CD4-positive, alpha-beta T cell (primary cell): ENCODE measurements around the gene ZNF581. TPM values are rescaled to one million over a fixed set of nuclear protein-coding genes. Genes with fewer than 3 reads are reported as not detected.

Experiments
- ATAC-seq: fragments of 200-7000 bp; cut with Tn5 transposase; one replicate; pipeline ENCODE4 v1.10.0; 2022; ENCODE audit warnings: mild to moderate bottlenecking; ENCODE audit not compliant: poor library complexity
- CTCF ChIA-PET: fragments of 350-600 bp; sonication (Branson Sonifier 250); formaldehyde crosslinking; loops from one replicate; lab custom pipeline; 2021; ENCODE audit warnings: antibody characterized with exemption, inconsistent platforms; lab: Charles Lee
- POLR2A ChIA-PET: fragments of 350-600 bp; sonication (Branson Sonifier 250); formaldehyde crosslinking; loops from one replicate; lab custom pipeline; 2021; ENCODE audit warnings: antibody characterized with exemption, inconsistent platforms; lab: Charles Lee
- DNase-seq, 14 experiments: peaks; one replicate each; pipeline ENCODE4 v3.0.0-alpha.2; 2013 to 2020; ENCODE audit warnings: mixed read lengths in 2 of 14
- H3K27ac ChIP-seq, 2 donors: one replicate each; pipeline versions ENCODE4 v1.5.1 to v1.7.0; 2013; ENCODE audit warnings: low read length in 2 of 2, low read depth in 1 of 2, mild to moderate bottlenecking in 1 of 2
- H3K27me3 ChIP-seq, 2 experiments: 1 replicate in 1 of 2; 2 replicates in 1 of 2; pipeline versions ENCODE4 v1.6.1 to v1.7.0; 2013; ENCODE audit warnings: low read length in 2 of 2, control low read depth in 1 of 2, mild to moderate bottlenecking in 1 of 2, moderate library complexity in 1 of 2; ENCODE audit not compliant: insufficient read depth in 2 of 2, control insufficient read depth in 1 of 2
- H3K36me3 ChIP-seq: one replicate; pipeline ENCODE4 v1.6.1; 2013; ENCODE audit warnings: low read length, control low read depth; ENCODE audit not compliant: insufficient read depth
- H3K4me1 ChIP-seq: one replicate; pipeline ENCODE4 v1.6.1; 2013; ENCODE audit warnings: low read length, control low read depth; ENCODE audit not compliant: insufficient read depth
- H3K4me3 ChIP-seq: one replicate; pipeline ENCODE4 v1.5.1; 2013; ENCODE audit warnings: mild to moderate bottlenecking, low read length, moderate library complexity
- H3K9me3 ChIP-seq, 2 experiments: 1 replicate in 1 of 2; 2 replicates in 1 of 2; pipeline versions ENCODE4 v1.6.1 to v1.7.0; 2013; ENCODE audit warnings: low read length in 2 of 2, mild to moderate bottlenecking in 2 of 2, control low read depth in 1 of 2, moderate library complexity in 1 of 2; ENCODE audit not compliant: control insufficient read depth in 1 of 2, insufficient read depth in 1 of 2
- H3K27ac Mint-ChIP-seq: one replicate; pipeline ENCODE4 v1.8.0; 2020; ENCODE audit warnings: mixed read lengths
- H3K27me3 Mint-ChIP-seq: one replicate; pipeline ENCODE4 v1.8.0; 2021; ENCODE audit warnings: mixed read lengths
- H3K36me3 Mint-ChIP-seq: one replicate; pipeline ENCODE4 v1.8.0; 2021; ENCODE audit warnings: low read depth, mixed read lengths
- H3K4me1 Mint-ChIP-seq: one replicate; pipeline ENCODE4 v1.8.0; 2021; ENCODE audit warnings: low read depth, mixed read lengths
- H3K4me3 Mint-ChIP-seq: one replicate; pipeline ENCODE4 v1.8.0; 2020; ENCODE audit warnings: mild to moderate bottlenecking, mixed read lengths
- H3K9me3 Mint-ChIP-seq: one replicate; pipeline ENCODE4 v1.8.0; 2020; ENCODE audit warnings: mixed read lengths
- CTCF ChIP-seq: fragments of 200-600 bp; IDR thresholded peaks from one replicate; pipeline ENCODE4 v1.8.0; 2022; ENCODE audit warnings: antibody characterized with exemption, mild to moderate bottlenecking
- intact Hi-C, 2 experiments: fragments of 100-400 bp; cut with DNase I in 1 of 2; cut with micrococcal nuclease in 1 of 2; formaldehyde crosslinking; loops; one replicate each; pipeline versions ENCODE4 v1.15.1 to v1.9.0; 2023 to 2025; cut with DNase I, micrococcal nuclease
- total RNA-seq, 174 experiments: library from RNA in 2 of 174; stranded (reverse) in 2 of 174; gene quantifications; one replicate each; pipeline ENCODE4 v1.2.3 and lab custom pipeline; 2021 to 2026

ZNF581 gene
- total RNA-seq, 2 experiments from 2014 or later = 23.1 to 24.7 TPM

- DNase-seq (peak in 1 of 14 experiments; percentile 46), ATAC-seq (no peak)
- Mint-ChIP-seq H3K27ac (peak overlapping the region; percentile 36), H3K9me3 (no peaks in the 10 kb centered on the region), H3K27me3 (no peaks in the 10 kb centered on the region), H3K36me3 (peaks cover 21% of the 10 kb centered on the region), H3K4me3 (peak overlapping the region; percentile 84), H3K4me1 (peaks cover 26% of the 10 kb centered on the region)
- intact Hi-C loops = loop anchor here in 1 of 2 experiments (10.0 kb wide), 1 partner anchor 1456 kb away; the partner anchor contains the start of gene TSEN34
- Histone ChIP-seq H3K4me3 (no peak overlapping the region), H3K9me3 (no peaks in the 10 kb centered on the region), H3K4me1 (peaks cover 32% of the 10 kb centered on the region), H3K27ac (no peak overlapping the region), H3K36me3 (peaks cover under 1% of the 10 kb centered on the region), H3K27me3 (no peaks in the 10 kb centered on the region)
- ChIA-PET POLR2A (no interaction called here), CTCF (no interaction called here)
- no peak for TF ChIP-seq CTCF
Measured at GRCh38 chr19:55650602-55651230, 7.3 kb downstream of the ZNF581 start.

- TF ChIP-seq CTCF = no peak
- H3K27me3 ChIP-seq = no peaks in the 10 kb centered on the region
- Mint-ChIP-seq H3K4me3 (peak overlapping the region; percentile 71), H3K4me1 (peaks cover 31% of the 10 kb centered on the region), H3K27me3 (no peaks in the 10 kb centered on the region), H3K27ac (peak overlapping the region; percentile 36), H3K9me3 (no peaks in the 10 kb centered on the region), H3K36me3 (peaks cover 26% of the 10 kb centered on the region)
- peaks cover 37% of the 10 kb centered on the region for H3K4me1 ChIP-seq
- POLR2A ChIA-PET = no interaction called here
- no peaks in the 10 kb centered on the region for H3K9me3 ChIP-seq
- DNase-seq (no peak), ATAC-seq (no peak)
- intact Hi-C loops = loop anchor here in 1 of 2 experiments (10.0 kb wide), 1 partner anchor 1456 kb away; the partner anchor contains the start of gene TSEN34
- no peak overlapping the region for H3K27ac ChIP-seq
- no peak overlapping the region for H3K4me3 ChIP-seq
- CTCF ChIA-PET = no interaction called here
- peaks cover under 1% of the 10 kb centered on the region for H3K36me3 ChIP-seq
Measured at GRCh38 chr19:55651236-55651635, 7.8 kb downstream of the ZNF581 start.

GRCh38 chr19:55652311-55653128, 9.1 kb downstream of the ZNF581 start:
- Histone ChIP-seq H3K4me1 (peaks cover 43% of the 10 kb centered on the region), H3K27ac (no peak overlapping the region), H3K27me3 (no peaks in the 10 kb centered on the region), H3K4me3 (no peak overlapping the region), H3K9me3 (no peaks in the 10 kb centered on the region), H3K36me3 (peaks cover 4% of the 10 kb centered on the region)
- peaks cover 27% of the 10 kb centered on the region for H3K36me3 Mint-ChIP-seq
- peak overlapping the region; percentile 38 for H3K4me3 Mint-ChIP-seq
- H3K4me1 Mint-ChIP-seq = peaks cover 38% of the 10 kb centered on the region
- no peaks in the 10 kb centered on the region for H3K9me3 Mint-ChIP-seq
- intact Hi-C loops = loop anchor here in 1 of 2 experiments (1.0 to 10.0 kb wide), 2 partner anchors 20 to 1458 kb away; partner anchors contain the start of gene TSEN34
- CTCF ChIA-PET = interaction anchor here (0.6 to 2.5 kb wide), 8 partner anchors 10 to 1531 kb away, joined by 3 to 29 read pairs (median 5); partner anchors contain the start of gene ZNF581
- POLR2A ChIA-PET = interaction anchor here (0.6 to 3.9 kb wide), 4 partner anchors 9 to 53 kb away, joined by 3 to 43 read pairs (median 22); partner anchors contain the start of genes FIZ1, ZNF524 and ZNF581
- DNase-seq (peak in 1 of 14 experiments; percentile 69), ATAC-seq (no peak)
- H3K27ac Mint-ChIP-seq = no peak overlapping the region
- H3K27me3 Mint-ChIP-seq = no peaks in the 10 kb centered on the region
- no peak for TF ChIP-seq CTCF
